ENCODE data around the gene AGTRAP. TPM values are rescaled to one million over a fixed set of nuclear protein-coding genes. Genes with fewer than 3 reads are reported as not detected.

The AGTRAP gene
- total and polyA plus RNA-seq, 2 of the 8 experiments (the other 6 are each of a cell fraction or from before 2014, with no cell fraction given) = 69.7 to 192 TPM

DNA sequence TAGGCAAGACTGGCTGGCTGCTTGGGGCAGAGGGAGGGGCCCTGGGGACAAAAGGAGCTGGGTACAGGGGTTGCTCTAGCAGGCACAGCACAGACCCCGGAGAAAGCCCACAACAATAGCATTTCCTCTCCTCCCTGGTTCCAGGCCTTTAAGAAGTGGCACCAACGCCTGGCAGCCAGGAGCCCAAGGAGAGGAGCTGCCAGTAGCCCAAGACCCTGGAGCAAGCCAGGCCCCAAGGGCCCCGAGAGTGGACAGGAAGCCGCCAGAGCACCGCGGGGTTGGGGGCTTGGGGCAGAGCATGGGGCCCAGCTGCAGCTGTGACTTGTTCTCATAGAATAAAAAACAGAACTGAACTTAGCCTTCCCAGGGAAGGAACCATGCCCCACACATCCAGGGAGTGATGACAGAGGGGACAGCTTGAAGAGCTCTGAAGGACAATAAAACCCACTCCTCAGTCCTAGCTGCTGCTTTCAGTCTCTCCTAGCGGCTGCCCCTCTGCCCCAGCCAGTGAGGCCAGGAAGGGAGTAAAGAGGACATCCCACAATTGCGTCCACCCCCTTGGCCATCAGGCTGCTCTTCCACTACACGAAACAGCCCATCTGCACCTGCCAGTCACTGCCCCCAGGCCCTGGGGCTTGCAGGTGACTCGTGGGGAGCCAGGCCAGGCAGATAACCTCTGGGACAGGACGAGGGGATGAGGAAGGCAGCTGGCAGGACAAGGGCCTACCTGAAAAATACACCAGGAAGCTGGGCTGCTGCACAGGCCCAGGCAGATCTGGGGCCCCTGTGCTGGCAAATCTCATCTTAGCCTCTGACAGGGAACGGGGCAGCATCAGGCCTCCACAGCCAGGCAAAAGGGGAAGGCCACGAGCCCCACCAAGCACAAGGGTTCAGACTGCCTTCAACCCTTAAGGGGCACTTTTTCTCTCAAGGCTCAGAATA is 53.5 kb downstream of the AGTRAP start:
- TF ChIP-seq POLR2AphosphoS5 (IDR thresholded peaks at IDR 0.05; ENCODE audit: low read depth, low read length) = no peak
- Histone ChIP-seq H2AFZ (ENCODE audit: low read length) (no peak overlapping the region), H3K56ac (replicated peaks; ENCODE audit: insufficient read length, low read depth, low read length) (no peak overlapping the region), H3K4me2 (ENCODE audit: insufficient read depth in 1 of 2, low read depth in 2 of 2, low read length in 2 of 2) (no peak overlapping the region), H3K36me3 (ENCODE audit: control insufficient read depth in 2 of 4, insufficient read depth in 4 of 4, low read length in 3 of 4) (peaks cover 3 to 15% (median 5%) of the 10 kb centered on the region in 4 experiments; a peak in 4 of 8 replicates), H3K79me2 (ENCODE audit: control insufficient read depth in 1 of 2, insufficient read depth in 2 of 2, low read length in 2 of 2) (no peaks in the 10 kb centered on the region), H2BK5ac (ENCODE audit: low read depth, low read length) (peak overlapping the region; percentile 24), H3K18ac (ENCODE audit: extremely low read depth, low read length) (no peak overlapping the region), H2BK120ac (replicated peaks; ENCODE audit: low read depth, low read length) (no peak overlapping the region), H3K4me1 (replicated peaks in 1 of 4; ENCODE audit: control insufficient read depth in 3 of 4, insufficient read depth in 4 of 4, low read length in 3 of 4) (peaks cover 7 to 30% (median 23%) of the 10 kb centered on the region in 4 experiments), H2BK12ac (ENCODE audit: low read depth, low read length) (no peak overlapping the region), H3K27me3 (replicated peaks in 1 of 4; ENCODE audit: control insufficient read depth in 3 of 4, extremely low read depth in 1 of 4, insufficient read depth in 3 of 4, low read length in 3 of 4) (no peaks in the 10 kb centered on the region), H4K5ac (ENCODE audit: insufficient read length, low read depth, low read length) (no peak overlapping the region), H3K9ac (replicated peaks in 1 of 4; ENCODE audit: extremely low read depth in 1 of 4, low read depth in 3 of 4, low read length in 3 of 4) (no peak overlapping the region), H3K23me2 (ENCODE audit: low read depth, low read length) (no peaks in the 10 kb centered on the region), H3K9me3 (ENCODE audit: insufficient read depth in 2 of 2, low read depth in 1 of 2, low read length in 1 of 2) (no peaks in the 10 kb centered on the region), H2BK15ac (ENCODE audit: low read length) (no peak overlapping the region), H3K14ac (ENCODE audit: insufficient read length) (no peak overlapping the region), H4K91ac (replicated peaks; ENCODE audit: insufficient read length, low read length) (no peak overlapping the region), H4K20me1 (replicated peaks in 1 of 2; ENCODE audit: control insufficient read depth in 1 of 2, insufficient read depth in 2 of 2, low read length in 2 of 2) (peaks cover 0 to 3% of the 10 kb centered on the region in 2 experiments), H2BK20ac (ENCODE audit: low read length) (no peak overlapping the region), H3K79me1 (ENCODE audit: low read depth, low read length) (no peaks in the 10 kb centered on the region), H2AK5ac (ENCODE audit: low read depth, low read length) (no peak overlapping the region), H3K4me3 (ENCODE audit: extremely low read depth in 1 of 4, insufficient read depth in 2 of 4, low read depth in 3 of 4, low read length in 4 of 4) (no peak overlapping the region), H3K27ac (ENCODE audit: low read depth, low read length) (no peak overlapping the region), H4K8ac (ENCODE audit: extremely low read depth, insufficient read depth, low read length) (no peak overlapping the region; the same call in 1 of the 2 replicates), H3K4ac (replicated peaks; ENCODE audit: insufficient read length, low read depth, low read length) (peak overlapping the region; percentile 72), H3K23ac (ENCODE audit: insufficient read length) (no peak overlapping the region)
- DNase-seq (ENCODE audit: low read depth in 1 of 2, low spot score in 2 of 2) (no peak), FAIRE-seq (no peak)
- ChIA-PET CTCF (ENCODE audit: partially characterized antibody) (interaction anchor here (0.9 to 5.4 kb wide), 4 partner anchors 7 to 103 kb away, joined by 3 to 49 read pairs (median 18); no protein-coding TSS in a partner anchor), POLR2A (ENCODE audit: partially characterized antibody) (interaction anchor here (0.6 to 3.0 kb wide), 12 partner anchors 8 to 167 kb away, joined by 3 to 27 read pairs (median 4); partner anchors contain the start of gene AGTRAP)
- whole genome bisulfite sequencing, 2 experiments (ENCODE audit: extremely low coverage in 1 of 2, insufficient coverage in 1 of 2, insufficient read length in 1 of 2, insufficient replicate concordance in 2 of 2, low coverage in 1 of 2, low lambda C conversion rate in 2 of 2, missing lambda C conversion rate in 1 of 2) = 83% methylated on average over 10 of the region's 13 CpGs; no CpG with 5 or more reads in 1 of the 2 experiments

Measured in H1 (cell line).